IPS-15b (cell line): ENCODE measurements around the gene ZNF407.

Source experiments
- H3K27me3 ChIP-seq: one replicate; pipeline ENCODE4 v1.6.1; 2013; ENCODE audit warnings: low read length; ENCODE audit not compliant: control insufficient read depth, insufficient read depth
- H3K36me3 ChIP-seq: one replicate; pipeline ENCODE4 v1.6.1; 2013; ENCODE audit warnings: low read length; ENCODE audit not compliant: control insufficient read depth, insufficient read depth
- H3K4me1 ChIP-seq: one replicate; pipeline ENCODE4 v1.6.1; 2013; ENCODE audit warnings: mild to moderate bottlenecking, low read length; ENCODE audit not compliant: control insufficient read depth, insufficient read depth
- H3K4me3 ChIP-seq: one replicate; pipeline ENCODE4 v1.5.1; 2013; ENCODE audit warnings: low read depth, low read length
- H3K9ac ChIP-seq: one replicate; pipeline ENCODE4 v1.6.1; 2013; ENCODE audit warnings: low read depth, mild to moderate bottlenecking, low read length
- H3K9me3 ChIP-seq: one replicate; pipeline ENCODE4 v1.6.1; 2013; ENCODE audit warnings: mild to moderate bottlenecking, low read length; ENCODE audit not compliant: control insufficient read depth, insufficient read depth

Gene ZNF407

GRCh38 chr18:74933930-74934329 is 336.3 kb downstream of the ZNF407 start:
- no peak overlapping the region for H3K9ac ChIP-seq
- H3K4me3 ChIP-seq: no peak overlapping the region
- H3K36me3 ChIP-seq: no peaks in the 10 kb centered on the region
- no peaks in the 10 kb centered on the region for H3K9me3 ChIP-seq
- H3K4me1 ChIP-seq: no peaks in the 10 kb centered on the region
- H3K27me3 ChIP-seq: no peaks in the 10 kb centered on the region

GRCh38 chr18:74935434-74935833 is 337.8 kb downstream of the ZNF407 start:
- H3K36me3 ChIP-seq: no peaks in the 10 kb centered on the region
- H3K4me3 ChIP-seq: no peak overlapping the region
- H3K27me3 ChIP-seq: no peaks in the 10 kb centered on the region
- no peaks in the 10 kb centered on the region for H3K9me3 ChIP-seq
- H3K9ac ChIP-seq: no peak overlapping the region
- H3K4me1 ChIP-seq: no peaks in the 10 kb centered on the region

DNA sequence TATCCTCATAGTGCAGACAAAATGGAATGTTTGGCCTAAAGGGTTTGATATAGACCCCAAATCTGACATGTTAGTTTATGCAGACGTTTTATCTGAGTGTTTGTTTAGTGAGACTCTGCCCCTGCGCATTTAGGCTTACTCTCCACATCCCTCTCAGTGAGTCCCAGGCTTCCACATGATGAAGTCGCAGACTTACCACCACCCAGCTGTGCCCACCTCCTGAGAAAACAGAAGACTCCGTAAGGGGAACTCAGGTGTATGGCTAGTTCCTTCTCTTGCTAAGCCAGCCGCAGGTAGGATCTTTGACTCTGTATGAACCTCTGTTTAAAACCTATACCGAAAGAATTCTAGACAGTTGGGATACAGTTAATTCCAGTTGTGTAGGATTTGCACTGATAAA is 338.7 kb downstream of the ZNF407 start:
- Histone ChIP-seq H3K4me1 (no peaks in the 10 kb centered on the region), H3K27me3 (no peaks in the 10 kb centered on the region), H3K9me3 (no peaks in the 10 kb centered on the region), H3K36me3 (no peaks in the 10 kb centered on the region), H3K4me3 (no peak overlapping the region), H3K9ac (no peak overlapping the region)

DNA sequence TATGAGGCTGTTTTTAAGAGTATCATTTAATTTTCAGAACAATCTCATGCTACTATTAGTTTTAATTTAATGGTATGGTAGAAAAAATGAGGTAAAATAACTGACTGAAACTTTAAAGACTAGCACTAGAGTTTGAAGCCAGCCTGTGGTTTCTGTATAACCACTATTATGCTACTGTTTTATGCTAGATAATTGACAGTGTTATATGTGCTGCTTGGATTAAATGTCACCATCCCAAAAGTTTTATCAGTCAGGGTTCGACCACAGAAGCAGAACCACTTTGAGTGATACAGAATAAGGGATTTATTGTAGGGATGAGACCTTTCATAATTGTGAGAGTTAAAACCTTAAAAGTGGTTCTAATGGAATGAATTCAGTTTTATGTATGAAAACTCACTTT is 339.6 kb downstream of the ZNF407 start:
- Histone ChIP-seq H3K36me3 (no peaks in the 10 kb centered on the region), H3K4me1 (no peaks in the 10 kb centered on the region), H3K9me3 (no peaks in the 10 kb centered on the region), H3K9ac (no peak overlapping the region), H3K27me3 (no peaks in the 10 kb centered on the region), H3K4me3 (no peak overlapping the region)

DNA sequence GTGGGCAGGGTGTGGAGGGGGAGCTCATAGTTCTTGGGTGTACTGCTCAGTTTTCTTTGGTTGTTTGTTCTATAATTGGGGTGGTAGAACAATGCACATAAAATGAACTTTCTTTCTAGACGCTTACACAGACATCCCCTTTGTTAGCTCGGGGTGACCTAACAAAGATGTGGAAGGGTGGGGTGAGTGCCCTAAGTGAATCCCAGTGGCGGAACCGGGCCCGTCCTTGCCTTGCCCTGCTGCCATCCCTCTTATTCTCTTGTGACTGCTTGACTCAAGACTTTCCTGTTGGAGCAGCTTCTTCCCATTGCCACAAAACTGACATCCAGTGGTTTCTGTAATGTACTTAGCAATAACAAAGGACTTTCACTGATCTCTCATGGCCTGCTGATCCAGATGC is 343.2 kb downstream of the ZNF407 start:
- Histone ChIP-seq H3K4me3 (no peak overlapping the region), H3K27me3 (no peaks in the 10 kb centered on the region), H3K9ac (no peak overlapping the region), H3K4me1 (no peaks in the 10 kb centered on the region), H3K36me3 (no peaks in the 10 kb centered on the region), H3K9me3 (no peaks in the 10 kb centered on the region)

DNA sequence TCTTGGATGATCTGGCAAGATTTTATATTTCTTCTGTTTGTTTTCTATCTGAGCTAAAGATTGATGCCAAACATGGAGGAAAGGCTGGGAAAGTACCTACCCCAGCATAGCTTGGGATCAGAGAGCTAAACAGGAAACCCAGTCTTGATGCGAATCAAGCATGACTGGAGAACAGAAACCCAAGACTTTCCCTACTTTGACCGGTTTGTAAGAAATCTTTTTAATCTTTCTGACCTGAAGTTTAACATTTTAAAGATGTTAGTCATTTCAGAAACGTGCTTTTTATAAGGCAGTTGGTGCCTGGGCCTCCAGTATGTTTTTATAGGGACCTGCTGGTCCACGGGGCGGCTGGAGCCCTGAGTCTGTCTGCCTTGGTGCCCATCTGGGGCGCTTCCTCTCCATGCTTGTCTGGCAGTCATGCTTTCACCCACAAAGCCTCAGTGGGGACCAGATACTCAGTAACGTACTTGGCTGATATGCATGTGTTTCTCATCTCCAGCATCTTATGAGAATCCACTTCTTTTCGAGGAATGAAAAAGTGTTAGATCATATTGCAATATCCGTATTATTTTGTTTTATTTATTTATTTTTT is 344.7 kb downstream of the ZNF407 start:
- Histone ChIP-seq H3K27me3 (no peaks in the 10 kb centered on the region), H3K9ac (no peak overlapping the region), H3K36me3 (no peaks in the 10 kb centered on the region), H3K4me1 (peaks cover 3% of the 10 kb centered on the region), H3K9me3 (no peaks in the 10 kb centered on the region), H3K4me3 (no peak overlapping the region)

GRCh38 chr18:74944676-74945075 is 347.0 kb downstream of the ZNF407 start:
- no peak overlapping the region for H3K4me3 ChIP-seq
- no peaks in the 10 kb centered on the region for H3K9me3 ChIP-seq
- no peak overlapping the region for H3K9ac ChIP-seq
- H3K4me1 ChIP-seq: peaks cover 13% of the 10 kb centered on the region
- no peaks in the 10 kb centered on the region for H3K27me3 ChIP-seq
- no peaks in the 10 kb centered on the region for H3K36me3 ChIP-seq

DNA sequence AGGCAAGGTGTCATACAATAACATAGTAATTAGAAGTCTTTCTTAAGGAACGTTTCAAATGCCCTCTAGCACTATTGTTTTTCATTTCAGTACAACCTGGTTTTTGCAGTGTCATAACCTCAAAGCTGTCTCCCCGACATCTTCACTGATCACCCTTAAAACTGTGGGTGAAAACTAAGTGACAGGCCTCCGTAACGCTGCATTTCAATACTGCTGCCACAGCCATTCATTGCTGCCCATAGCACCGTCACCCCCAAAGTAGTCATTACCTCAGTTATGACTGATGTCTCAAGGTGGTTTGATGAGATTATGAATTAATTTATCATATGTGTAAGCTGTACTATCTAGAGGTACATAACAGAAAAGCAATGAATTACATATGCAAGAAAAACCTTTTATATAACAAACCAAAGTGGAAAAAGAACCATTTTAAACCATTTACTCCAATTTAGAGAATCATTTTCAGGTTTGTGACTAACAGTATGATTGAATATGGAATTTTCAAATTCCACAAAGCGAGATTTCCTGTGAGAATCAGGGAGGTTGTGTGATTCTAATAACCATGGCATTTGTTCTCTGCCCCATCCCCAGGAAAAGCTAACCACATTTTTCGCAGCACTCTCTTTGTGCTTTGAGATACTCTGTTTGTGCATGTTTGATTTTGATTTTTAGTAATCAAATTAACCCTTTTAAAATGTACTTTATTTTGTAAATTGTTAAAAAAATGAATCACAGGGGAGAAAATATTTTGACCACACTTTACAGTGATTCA is 348.3 kb downstream of the ZNF407 start:
- Histone ChIP-seq H3K36me3 (no peaks in the 10 kb centered on the region), H3K27me3 (no peaks in the 10 kb centered on the region), H3K4me1 (peaks cover 20% of the 10 kb centered on the region), H3K9ac (no peak overlapping the region), H3K9me3 (no peaks in the 10 kb centered on the region), H3K4me3 (no peak overlapping the region)

GRCh38 chr18:74946646-74947375 is 349.1 kb downstream of the ZNF407 start:
- Histone ChIP-seq H3K9ac (no peak overlapping the region), H3K4me3 (no peak overlapping the region), H3K9me3 (no peaks in the 10 kb centered on the region), H3K4me1 (peaks cover 20% of the 10 kb centered on the region), H3K36me3 (no peaks in the 10 kb centered on the region), H3K27me3 (no peaks in the 10 kb centered on the region)

DNA sequence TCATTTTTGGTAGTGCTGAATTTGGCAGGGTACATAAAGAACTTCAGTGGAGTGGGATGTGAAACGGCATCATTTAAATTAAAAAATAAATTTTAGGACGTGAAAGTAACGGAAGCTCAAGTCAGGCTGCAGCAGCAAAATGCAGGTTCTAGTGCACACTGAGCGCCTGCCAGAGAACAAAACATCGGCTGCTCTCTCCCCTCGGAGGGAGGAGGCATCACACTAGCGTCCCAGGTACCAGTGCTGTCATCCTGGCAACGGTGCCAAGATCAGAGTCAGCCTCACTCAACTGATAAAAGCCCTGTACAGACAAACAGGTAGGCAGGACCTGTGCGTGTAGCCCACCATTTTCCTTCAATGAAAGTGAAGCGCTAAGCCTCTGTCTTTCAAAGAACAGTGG is 349.7 kb downstream of the ZNF407 start:
- no peaks in the 10 kb centered on the region for H3K9me3 ChIP-seq
- no peaks in the 10 kb centered on the region for H3K36me3 ChIP-seq
- no peak overlapping the region for H3K4me3 ChIP-seq
- peaks cover 20% of the 10 kb centered on the region for H3K4me1 ChIP-seq
- H3K9ac ChIP-seq: no peak overlapping the region
- no peaks in the 10 kb centered on the region for H3K27me3 ChIP-seq

DNA sequence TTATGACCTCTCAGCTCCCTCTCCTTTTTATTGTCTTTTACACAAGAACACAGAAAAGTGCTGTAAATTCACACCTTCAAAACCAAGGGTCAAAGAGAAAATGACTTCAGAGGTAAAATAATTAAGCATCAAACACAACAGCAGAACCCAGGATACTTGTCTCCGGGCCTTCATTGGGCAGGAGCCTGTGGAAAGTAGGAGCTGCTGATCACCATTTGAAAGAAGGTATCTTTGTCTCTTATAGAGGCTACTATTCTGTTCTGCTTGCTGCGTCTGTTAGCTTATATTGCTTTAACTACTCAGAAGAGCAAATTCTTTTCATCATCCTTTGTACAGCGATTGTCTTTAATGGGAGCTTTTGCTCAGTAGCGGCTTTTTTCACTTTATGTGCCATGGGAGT is 350.2 kb downstream of the ZNF407 start:
- H3K9me3 ChIP-seq: no peaks in the 10 kb centered on the region
- H3K4me1 ChIP-seq: peaks cover 20% of the 10 kb centered on the region
- H3K9ac ChIP-seq: no peak overlapping the region
- H3K36me3 ChIP-seq: no peaks in the 10 kb centered on the region
- H3K4me3 ChIP-seq: no peak overlapping the region
- H3K27me3 ChIP-seq: no peaks in the 10 kb centered on the region

DNA sequence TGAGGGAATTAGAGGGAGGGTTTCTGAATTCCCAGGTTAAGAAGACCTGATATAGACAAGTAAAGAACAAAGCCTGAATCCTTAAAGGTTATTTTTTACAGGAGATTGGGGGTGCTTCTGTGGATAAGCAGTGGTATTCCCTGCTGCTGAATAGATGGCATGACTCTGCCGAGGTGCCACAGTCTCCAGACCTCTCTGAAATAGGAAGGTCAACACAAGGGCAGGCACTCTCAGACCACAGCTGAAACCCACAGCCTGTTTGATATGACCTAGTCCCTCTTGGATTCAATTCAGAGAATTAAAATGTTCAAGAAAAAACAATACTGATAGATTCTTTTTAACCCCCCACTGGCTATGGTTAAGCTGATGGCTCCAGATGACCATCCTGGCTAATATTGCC is 351.9 kb downstream of the ZNF407 start:
- Histone ChIP-seq H3K9me3 (no peaks in the 10 kb centered on the region), H3K9ac (no peak overlapping the region), H3K27me3 (no peaks in the 10 kb centered on the region), H3K4me3 (no peak overlapping the region), H3K4me1 (peaks cover 20% of the 10 kb centered on the region), H3K36me3 (no peaks in the 10 kb centered on the region)
